Adrenal gland (tissue), 5 donors: ENCODE results near the gene RIBC2.

ENCODE experiments used
- CTCF ChIP-seq, 6 experiments: fragments of 450-650 bp in 4 of 6; fragments of 200-600 bp in 2 of 6; sonication (generic) in 1 of 6; IDR thresholded peaks; 1 replicate in 5 of 6; 2 replicates in 1 of 6; pipeline versions ENCODE4 v1.5.1 to v1.8.0; 2016 to 2021; ENCODE audit warnings: antibody characterized with exemption in 6 of 6, mild to moderate bottlenecking in 2 of 6, moderate library complexity in 1 of 6
- POLR2A ChIP-seq, 2 donors: fragments of 450-650 bp; IDR thresholded peaks; one replicate each; pipeline ENCODE4 v1.6.1; 2017; ENCODE audit warnings: antibody characterized with exemption in 2 of 2, mild to moderate bottlenecking in 2 of 2, moderate library complexity in 1 of 2
- donor health status: DM: no; HTN: no; CAD: no.

DNA sequence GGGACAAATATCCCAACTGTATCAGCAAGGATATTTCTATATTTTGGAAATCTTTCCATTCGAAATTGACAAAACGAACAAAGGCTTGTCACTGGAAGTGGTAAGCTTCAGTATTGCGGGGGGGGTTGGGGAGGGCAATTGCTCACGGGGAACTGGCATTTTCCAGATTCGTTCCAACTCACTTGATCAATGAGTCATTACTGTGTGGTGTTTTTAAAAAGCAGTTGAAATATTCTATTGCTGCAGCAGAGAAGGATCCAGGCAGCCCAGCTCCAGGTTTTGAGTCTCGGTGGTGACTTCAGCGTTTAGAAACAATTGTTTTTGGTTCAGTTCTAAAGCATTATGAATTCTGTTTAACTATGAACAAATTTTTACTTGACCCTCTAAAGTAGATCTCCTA is 55.4 kb downstream of the RIBC2 start:
- TF ChIP-seq CTCF (IDR thresholded peaks at IDR 0.05) (no peak), POLR2A (IDR thresholded peaks at IDR 0.05) (no peak)
